HG03066 (cell line): Measurements from ENCODE around the gene GLG1.

ENCODE experiments used
- ATAC-seq: cut with Tn5 transposase; IDR thresholded peaks from one replicate; pipeline ENCODE4 v1.9.1; 2021; ENCODE audit warnings: low read depth; ENCODE audit not compliant: unreplicated experiment

Gene GLG1

DNA sequence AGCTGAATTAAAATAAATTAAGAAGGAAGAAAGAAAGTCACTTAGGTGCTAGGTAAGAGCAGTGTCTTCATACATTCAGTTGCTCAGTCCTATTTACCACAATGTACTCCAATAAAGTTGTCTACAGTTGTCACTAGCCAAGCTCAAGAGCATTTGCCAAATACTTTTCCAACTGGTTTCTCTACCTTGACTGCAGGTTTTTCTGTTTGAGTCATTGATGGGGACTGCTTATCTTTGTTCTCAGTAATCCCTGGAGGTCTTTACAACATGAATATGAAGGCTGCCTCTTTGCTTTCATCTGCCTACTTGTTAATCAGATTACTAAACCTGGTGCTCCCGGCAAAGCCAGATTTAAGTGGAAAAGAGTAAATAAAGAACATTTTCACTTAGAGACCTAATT is 121.0 kb downstream of the GLG1 start:
- ATAC-seq: no peak

DNA sequence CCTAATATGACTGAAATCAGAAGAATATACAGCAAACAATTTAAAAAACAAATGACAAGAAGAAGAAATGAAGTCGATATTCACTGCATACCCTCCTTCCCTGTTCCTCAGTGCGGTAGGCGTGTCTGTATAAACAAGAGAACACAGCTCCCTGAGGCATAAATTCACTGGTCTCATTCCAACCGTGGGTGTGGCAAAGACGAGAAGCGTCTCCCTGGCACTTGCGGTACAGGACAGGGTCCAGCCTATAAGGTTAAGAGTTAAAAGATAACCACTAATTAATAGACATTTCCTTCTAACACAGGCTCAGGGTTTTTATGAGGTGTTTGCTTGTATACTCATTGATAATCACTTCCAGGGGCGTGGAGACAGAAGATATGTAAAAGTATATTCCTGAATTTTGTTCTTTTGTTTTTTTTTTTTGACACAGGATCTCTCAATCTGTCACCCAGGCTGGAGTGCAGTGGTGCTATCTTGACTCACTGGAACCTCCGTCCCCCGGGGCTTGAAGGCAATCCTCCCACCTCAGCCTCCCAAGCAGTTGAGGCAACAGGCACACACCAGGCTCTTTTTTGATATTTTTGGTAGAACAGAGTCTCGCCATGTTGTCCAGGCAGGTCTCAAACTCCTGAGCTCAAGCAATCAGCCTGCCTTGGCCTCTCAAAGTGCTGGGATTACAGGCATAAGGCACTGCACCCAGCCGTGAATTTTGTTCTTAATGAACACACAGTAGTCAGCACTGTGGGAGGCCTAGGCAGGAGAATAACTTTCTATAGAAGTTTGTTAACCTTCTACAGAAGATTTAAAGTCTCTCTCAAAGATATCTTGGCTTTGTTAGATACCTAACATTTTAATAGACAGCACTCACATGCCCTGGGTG is 126.5 kb downstream of the GLG1 start:
- ATAC-seq: no peak

DNA sequence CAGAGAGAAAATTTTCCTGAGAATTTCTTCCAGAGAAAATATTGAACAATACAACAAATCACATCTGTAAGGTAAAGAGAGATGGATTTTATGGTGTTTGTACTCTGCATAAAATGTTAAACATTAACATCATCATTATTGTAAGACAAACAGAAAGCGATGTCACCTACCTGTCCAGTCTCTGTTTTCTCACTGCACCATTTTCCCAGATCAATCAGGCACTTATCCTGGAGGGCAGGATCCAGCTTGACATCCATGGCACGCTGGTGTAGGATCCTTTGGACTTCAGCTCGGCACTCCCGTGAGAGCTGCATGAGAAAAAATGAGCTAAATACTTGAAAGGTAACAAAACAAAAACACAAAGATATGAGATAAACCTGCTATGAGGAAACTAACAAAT is 129.7 kb downstream of the GLG1 start:
- ATAC-seq: no peak

DNA sequence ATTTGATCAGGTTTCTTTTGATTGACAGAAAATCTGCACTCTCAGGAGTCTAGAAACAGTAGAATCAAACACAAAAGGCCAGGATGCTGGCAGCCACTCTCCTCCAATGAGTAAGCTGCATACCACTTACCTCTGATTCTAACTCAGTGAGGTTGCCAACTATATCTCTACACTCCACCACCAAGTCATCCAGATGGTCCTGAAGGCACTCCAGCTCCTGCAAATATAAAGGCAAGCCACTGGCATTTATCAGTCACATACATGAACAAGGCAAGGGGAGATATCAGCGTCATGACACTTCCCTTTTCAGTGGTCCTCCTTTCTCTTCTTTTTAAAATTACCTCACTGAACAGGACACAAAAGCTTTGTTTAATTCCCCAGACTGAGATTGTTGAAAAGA is 132.5 kb downstream of the GLG1 start:
- ATAC-seq: no peak

DNA sequence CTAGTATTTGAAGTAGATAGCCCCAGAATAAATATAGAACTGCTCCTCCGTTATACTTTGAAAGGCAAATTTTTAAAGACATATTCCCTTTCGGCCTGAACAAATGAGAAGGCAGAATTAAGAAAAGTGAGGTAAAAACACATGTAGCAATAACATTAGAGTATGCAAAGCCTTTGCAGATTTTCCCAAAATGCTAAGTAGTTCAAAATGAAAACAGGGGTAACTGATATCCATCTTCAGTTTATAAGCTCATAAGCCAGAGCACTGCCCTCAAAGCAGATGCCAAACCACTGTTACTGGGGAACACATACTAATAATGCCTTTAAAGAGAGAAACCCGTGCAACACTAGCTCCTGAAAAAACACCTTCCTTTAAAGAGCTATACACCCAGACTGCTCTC is 134.4 kb downstream of the GLG1 start:
- ATAC-seq: no peak

DNA sequence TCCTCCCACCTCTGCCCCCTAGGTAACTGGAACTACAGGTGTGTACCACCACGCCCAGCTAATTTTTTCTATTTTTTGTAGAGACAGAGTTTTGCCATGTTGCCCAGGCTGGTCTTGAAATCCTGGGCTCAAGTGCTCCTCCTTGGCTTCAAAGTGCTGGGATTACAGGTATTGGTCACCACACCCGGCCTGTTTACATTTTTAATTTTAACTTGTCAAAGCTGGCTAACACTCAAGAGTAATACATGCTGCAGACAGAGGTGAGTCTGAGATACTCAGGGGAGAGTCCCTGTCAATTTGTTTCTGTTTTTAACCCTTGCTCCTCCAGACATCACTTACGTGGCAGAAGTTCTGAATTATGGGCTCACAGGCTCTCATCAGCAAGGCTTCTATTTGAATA is 134.9 kb downstream of the GLG1 start:
- ATAC-seq: no peak

DNA sequence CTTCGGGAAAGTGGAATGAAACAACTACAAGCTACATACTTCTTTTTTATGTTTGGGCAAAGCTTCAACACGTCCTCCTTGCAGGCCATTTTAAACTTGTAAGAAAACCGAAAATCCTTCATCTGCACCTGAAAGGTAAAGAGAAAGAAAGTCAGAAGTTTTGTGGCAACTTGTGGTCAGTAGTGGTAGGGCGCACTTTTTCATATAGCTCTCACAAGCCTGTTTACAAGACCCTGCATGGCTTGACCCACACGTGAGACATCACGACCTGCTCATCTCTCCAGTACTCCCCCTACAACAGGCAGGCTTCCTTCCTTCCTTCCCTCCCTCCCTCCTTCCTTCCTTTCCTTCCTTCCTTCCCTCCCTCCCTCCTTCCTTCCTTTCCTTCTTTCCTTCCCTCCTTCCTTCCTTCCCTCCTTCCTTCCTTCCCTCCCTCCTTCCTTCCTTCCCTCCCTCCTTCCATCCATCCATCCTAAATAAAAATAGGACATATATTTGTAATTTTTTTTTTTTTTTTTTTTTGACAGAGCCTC is 136.9 kb downstream of the GLG1 start:
- no peak for ATAC-seq

DNA sequence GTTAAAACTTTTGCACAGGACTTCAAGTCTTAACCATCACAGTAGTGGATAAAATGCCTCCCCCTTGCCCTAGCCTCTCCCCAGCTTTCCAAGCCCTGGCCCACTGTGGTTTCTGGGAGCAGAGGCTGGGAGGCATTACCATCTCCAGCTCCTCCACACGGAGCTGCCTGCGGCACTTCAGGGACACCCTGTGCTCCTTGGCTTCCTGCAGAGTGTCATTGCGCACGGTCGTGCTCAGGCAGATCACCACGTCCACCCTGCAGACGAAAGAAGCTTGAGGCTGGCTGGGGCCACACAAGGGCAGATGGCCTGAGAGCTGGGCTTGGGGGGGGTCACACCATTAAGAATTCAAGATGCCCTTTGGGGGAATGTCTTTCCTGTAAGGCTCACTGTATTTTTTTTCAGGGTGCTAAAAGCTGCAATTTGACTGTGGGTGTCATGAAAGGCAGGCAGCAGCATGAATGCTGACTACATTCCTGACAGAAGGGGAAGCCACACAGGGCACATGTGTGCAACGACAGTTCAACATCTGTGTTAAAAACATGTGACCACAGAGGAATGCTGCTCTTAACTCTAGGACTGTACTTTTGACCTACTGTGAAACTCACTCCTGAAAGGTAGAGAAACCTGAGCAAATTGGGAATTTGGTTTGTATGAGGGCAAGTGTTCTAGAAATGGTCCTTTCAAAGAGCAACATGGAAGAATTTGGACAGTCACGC is 137.9 kb downstream of the GLG1 start:
- no peak for ATAC-seq

DNA sequence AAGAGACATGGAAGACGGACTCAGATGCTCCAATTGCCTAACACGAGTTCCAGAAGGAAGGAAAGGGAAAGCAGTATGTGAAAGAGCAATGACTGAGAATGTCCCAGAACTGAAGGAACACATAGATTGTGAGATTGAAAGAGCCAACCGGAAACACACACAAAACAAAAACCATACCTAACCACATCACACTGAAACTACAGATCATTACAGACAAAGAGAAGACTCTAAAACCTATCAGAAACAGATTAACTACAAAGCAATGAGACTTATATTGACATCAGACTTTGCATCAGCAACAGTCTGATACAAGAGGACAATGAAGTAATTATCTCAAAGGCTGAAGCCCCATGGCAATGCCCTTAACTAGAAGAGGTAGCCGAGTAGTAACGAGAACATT is 140.0 kb downstream of the GLG1 start:
- ATAC-seq: peak; percentile 91

DNA sequence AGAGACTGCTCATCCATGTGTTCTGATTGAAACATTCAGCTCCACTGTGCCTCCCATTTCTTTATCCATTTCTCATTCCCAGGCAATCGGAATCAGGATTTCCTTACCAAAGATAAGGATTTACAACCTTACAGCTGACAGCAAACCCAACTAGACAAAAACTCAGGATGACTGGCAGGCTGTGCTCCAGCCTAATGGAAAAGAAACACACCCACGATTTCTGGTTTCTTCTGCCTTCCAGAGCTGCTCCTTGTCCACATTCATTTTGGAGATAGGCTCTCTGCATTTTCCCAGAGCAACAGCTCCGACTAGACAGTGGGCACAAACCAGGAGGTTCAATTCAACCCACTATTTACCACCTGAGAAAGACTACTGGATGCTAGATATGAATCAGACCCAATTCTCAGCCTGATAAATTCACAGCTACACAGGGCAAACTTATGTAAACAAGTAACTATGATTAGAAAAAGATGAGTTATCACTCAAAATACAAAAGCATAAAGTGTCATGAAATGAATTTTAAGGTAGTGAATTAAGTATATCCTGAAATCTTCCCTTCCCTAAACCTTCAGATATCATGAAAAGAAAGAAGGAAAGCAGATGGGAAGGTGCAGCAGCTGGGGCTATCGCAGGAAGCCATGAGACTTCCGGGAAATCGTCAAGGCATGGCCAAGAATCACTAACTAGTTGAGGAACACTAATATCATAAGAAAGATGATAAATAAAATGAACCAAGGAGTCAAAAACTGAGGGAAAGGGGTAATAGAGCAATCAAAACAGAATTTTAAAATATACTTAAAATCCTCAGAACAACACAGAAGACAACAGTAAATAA is 140.8 kb downstream of the GLG1 start:
- no peak for ATAC-seq

DNA sequence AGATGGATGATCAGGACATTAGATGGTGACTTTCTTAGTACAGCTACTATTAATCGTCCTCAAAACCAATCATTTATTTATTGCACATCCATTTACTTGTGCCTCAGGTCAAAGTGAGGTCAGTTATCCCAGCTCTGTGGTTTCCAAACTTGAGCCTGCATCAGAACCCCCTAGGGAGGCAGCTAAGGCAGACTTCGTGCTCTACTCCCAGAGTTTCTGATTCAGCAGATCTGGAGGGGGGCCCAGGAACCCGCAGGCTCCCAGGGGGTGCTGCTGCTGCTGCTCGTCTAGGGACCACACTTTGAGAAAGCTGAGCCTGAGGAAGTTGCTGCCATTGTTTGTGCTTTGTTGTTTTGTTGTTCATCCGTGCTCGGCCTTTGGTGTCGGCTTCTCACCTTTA is 141.6 kb downstream of the GLG1 start:
- ATAC-seq: no peak

DNA sequence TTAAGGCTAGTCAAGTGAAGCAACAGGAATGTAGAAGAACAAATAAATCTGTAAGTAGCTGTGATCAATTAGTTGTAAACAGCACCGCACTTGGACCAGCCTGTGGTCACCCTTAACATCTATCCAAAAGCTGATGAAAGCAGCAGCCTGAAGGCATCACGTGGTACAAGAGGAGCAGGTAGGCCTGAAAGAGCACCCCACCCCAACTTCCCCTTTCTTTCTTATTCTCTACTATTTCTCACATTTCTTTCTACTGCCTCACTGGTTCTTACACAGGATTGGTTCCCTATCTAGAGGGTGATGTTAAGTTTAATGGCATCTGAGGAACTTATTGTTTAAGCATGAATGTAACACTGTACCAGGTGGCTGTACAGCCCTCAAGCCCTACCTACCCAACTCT is 143.0 kb downstream of the GLG1 start:
- ATAC-seq: no peak

DNA sequence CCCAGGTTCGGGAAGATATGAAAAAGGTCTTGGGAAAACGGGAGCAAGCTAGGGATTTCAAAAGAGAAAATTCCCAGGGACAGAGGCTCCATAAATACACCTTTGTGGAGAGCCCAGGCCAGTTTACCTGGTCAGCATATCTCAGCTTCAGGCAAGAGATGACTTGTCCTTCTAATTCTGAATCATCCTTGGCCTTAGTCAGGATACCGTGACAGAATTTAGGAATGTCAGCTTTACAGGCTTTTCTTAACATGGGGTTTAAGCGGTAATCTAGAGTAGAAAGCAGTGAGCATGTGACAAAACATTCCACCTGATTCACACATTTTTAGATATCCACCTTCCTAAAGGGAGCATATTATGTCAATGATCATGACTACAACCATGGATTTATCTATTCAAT is 144.6 kb downstream of the GLG1 start:
- no peak for ATAC-seq

DNA sequence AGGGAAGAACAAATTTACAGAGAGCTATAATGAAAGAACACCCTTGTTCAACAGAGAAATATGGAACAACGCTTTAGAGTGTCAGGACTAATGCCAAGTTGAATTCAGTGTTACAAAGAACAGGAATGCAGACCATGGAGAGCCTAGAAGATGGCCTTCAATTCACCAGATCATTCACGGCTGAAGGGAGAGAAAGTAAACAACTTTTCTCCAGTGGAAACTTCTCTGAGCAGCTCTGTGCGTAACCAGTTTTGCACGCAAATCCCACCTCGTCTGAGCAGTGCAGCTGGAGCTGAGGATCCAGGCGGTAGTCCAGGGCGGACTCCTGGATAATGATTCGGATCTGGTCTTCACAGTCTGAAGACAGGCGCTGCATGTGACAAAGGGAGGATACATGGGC is 145.1 kb downstream of the GLG1 start:
- ATAC-seq: no peak

DNA sequence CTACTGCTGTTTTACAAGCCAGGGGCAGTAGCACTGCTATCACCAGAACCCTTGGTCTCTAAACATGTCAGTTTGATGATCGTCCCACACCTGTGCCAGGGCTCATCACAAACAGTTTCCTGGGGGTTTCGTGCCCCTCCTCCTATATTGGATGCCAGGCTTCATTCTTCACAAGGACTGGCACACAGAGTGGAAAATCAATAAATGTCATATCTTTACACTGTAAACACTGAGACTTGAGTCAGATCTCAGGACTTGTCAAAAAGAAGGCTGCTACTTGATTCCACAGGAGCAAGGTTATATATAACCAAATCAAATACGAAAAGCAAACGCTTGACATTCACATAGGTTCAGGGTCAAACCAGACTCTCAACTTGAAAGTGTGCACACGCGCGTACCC is 146.4 kb downstream of the GLG1 start:
- no peak for ATAC-seq

DNA sequence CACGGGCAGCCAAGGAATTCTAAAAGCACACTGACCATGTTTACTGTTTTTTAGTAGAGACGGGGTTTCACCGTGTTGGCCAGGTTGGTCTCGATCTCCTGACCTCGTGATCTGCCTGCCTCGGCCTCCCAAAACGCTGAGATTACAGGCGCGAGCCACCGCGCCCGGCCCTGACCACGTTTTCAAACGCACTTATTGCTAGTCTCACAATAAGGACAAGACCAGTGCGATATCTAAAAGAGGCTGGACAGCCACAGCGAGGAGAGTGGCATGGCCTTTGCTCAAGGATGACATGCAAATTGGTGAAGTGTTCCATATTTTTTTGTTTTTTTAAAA is 150.7 kb downstream of the GLG1 start:
- ATAC-seq: no peak

DNA sequence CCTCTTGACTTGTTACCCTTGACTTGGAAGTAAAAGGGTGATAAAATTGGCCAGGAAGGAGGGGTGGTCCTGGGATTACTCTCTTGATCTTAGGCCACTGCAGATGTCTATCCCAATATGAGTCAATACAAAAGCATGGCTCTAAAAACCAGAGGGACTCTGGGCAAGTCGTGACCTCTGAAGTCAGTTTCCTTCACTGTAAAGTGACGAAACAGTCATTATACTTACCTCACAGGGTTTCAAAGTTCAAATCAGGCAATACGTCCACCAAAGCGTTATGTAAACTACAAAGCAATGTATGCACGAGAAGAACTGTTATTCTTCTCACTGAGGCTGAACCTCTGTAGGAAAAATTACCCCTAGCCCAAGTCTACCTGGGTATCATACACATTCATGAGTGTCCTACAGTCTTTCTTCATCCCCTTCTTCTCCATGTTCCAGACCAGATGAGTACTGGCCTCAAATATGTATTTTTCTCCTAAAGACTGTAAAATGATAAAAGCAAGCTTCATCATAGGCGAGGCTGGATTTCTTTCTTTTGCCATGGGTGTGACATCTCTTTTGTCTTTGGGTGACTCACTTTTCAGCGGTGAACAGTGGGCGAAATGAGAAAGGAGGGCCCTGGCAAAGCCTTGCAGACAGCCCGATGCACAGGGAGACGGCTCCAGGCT is 151.2 kb downstream of the GLG1 start:
- ATAC-seq: no peak

DNA sequence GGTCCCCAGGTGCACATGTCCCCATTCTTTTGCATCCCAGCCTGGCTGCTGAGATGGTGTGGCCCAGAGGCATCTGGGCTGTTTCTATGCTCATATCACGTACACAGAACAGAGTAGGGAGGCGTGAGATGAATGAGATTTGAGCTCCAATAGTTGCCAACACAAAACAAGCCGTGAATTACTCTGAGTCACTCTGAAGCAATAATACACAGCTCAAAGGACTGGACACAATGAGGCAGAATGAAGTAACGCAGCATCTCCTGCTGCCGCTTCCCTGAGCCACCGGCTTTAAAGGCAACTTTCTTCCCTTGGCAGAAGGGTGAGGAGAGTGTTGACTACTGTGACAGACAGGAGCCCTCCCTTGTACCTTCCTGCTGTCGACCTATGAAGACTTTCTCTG is 151.7 kb downstream of the GLG1 start:
- ATAC-seq: no peak

DNA sequence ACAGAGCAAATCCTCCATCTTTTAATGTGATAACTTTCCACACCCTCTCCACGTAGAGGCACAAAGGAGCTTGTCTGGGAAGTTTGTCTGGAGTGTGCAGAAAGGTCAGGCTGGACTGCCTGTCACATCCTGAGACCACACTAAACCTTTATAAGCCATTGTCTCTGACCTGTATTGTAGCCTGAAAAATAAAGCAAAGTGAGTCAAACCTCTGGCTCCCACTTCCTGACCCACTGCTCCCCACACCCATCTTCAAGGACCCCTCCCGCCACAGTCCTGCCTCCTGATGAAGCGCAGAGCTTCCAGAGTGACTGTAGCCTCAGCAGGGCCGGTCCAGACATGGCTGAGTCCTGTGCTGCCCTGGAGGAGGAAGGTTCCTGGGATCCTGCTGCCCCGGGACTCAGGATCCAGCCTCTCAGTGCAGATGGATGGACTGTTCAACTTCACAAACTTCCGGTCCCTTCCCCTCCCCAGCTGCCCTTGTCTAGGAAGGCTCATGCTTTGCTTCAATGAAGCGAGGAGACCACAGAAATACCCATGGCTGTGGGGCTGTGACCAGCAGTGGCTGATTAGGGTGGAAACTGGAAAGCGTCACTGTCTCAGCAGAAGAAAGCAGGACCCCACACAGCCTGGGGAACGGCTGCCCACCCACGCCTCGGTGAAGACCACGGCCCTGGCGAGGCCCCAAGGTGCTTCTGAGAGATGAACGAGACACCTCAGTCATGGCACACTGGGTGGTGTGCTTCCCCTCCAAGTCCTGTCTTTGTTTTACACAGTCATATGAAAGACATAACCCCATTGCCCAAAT is 154.8 kb downstream of the GLG1 start:
- peak; percentile 88 for ATAC-seq
